ENCODE measurements around the gene TMEM134. TPM values are rescaled to one million over a fixed set of nuclear protein-coding genes. Genes with fewer than 3 reads are reported as not detected.
"Not testable (repeated sequence)": the region's sequence is repeated elsewhere in the genome, so short reads cannot be mapped to it uniquely, and the experiment has no call there.

TMEM134 gene
- total RNA-seq, 2 experiments from 2014 or later, result 26.8 to 76.9 TPM

GRCh38 chr11:67482275-67482826 is 13.3 kb upstream of the TMEM134 start:
- Histone ChIP-seq H2AFZ (ENCODE audit: low read length) (peak overlapping the region; percentile 71), H3K27ac (ENCODE audit: low read depth, low read length, poor library complexity, severe bottlenecking) (peak overlapping the region; percentile 87), H3K36me3 (ENCODE audit: insufficient read depth, low read length) (peaks cover 5% of the 10 kb centered on the region), H3K9me2 (ENCODE audit: insufficient read depth, low read length) (no peaks in the 10 kb centered on the region), H3K4me3 (ENCODE audit: low read depth, low read length, poor library complexity, severe bottlenecking) (peak overlapping the region; percentile 71), H3K4me1 (ENCODE audit: insufficient read depth, low read length, poor library complexity, severe bottlenecking) (peaks cover 44% of the 10 kb centered on the region), H4K20me1 (ENCODE audit: insufficient read depth, low read length) (no peaks in the 10 kb centered on the region), H3K4me2 (ENCODE audit: low read length) (peak overlapping the region; percentile 95), H3K9me3 (ENCODE audit: low read length) (no peaks in the 10 kb centered on the region), H3K79me2 (ENCODE audit: insufficient read depth, low read depth, low read length) (peaks cover 28% of the 10 kb centered on the region; the same call in 1 of the 2 replicates)
- TF ChIP-seq CTCF (conservative IDR thresholded peaks at IDR 0.05; ENCODE audit: low read length) (no peak), EZH2phosphoT487 (IDR thresholded peaks at IDR 0.05; ENCODE audit: borderline replicate concordance, low read depth, low read length) (no peak)
- DNase-seq (ENCODE audit: low spot score), result no peak
- ChIA-PET POLR2A (interaction anchor here (0.5 to 1.8 kb wide), 3 partner anchors 14 to 236 kb away, joined by 3 to 6 read pairs (median 3); no protein-coding TSS in a partner anchor), CTCF (ENCODE audit: unreplicated experiment) (interaction anchor here (1.0 kb wide), 1 partner anchor 96 kb away, joined by 5 read pairs; no protein-coding TSS in a partner anchor)
- intact Hi-C loops (cut with micrococcal nuclease; ENCODE audit: unreplicated experiment), result loop anchor here (5.0 kb wide), 1 partner anchor 130 kb away; the partner anchor contains the start of gene POLD4
- BruUV-seq (replicated peaks), result TSS peak; percentile 96

GRCh38 chr11:67477344-67478050 is 8.4 kb upstream of the TMEM134 start:
- H3K4me1 ChIP-seq (ENCODE audit: insufficient read depth, low read length, poor library complexity, severe bottlenecking); H3K4me2 ChIP-seq (ENCODE audit: low read length); BruUV-seq (replicated peaks); H3K9me2 ChIP-seq (ENCODE audit: insufficient read depth, low read length); DNase-seq (ENCODE audit: low spot score); H3K4me3 ChIP-seq (ENCODE audit: low read depth, low read length, poor library complexity, severe bottlenecking); H3K36me3 ChIP-seq (ENCODE audit: insufficient read depth, low read length); H4K20me1 ChIP-seq (ENCODE audit: insufficient read depth, low read length); CTCF ChIA-PET (ENCODE audit: unreplicated experiment); H3K79me2 ChIP-seq (ENCODE audit: insufficient read depth, low read depth, low read length); H3K27ac ChIP-seq (ENCODE audit: low read depth, low read length, poor library complexity, severe bottlenecking); intact Hi-C loops (cut with micrococcal nuclease; ENCODE audit: unreplicated experiment); H2AFZ ChIP-seq (ENCODE audit: low read length); H3K9me3 ChIP-seq (ENCODE audit: low read length): not testable (repeated sequence)
- POLR2A ChIA-PET, result interaction anchor here (0.6 kb wide), 1 partner anchor 866 kb away, joined by 5 read pairs; no protein-coding TSS in a partner anchor

GRCh38 chr11:67476692-67477091 is 7.6 kb upstream of the TMEM134 start:
- H3K4me2 ChIP-seq (ENCODE audit: low read length); H3K4me1 ChIP-seq (ENCODE audit: insufficient read depth, low read length, poor library complexity, severe bottlenecking); H2AFZ ChIP-seq (ENCODE audit: low read length); H3K9me2 ChIP-seq (ENCODE audit: insufficient read depth, low read length); POLR2A ChIA-PET; H3K4me3 ChIP-seq (ENCODE audit: low read depth, low read length, poor library complexity, severe bottlenecking); intact Hi-C loops (cut with micrococcal nuclease; ENCODE audit: unreplicated experiment); H3K27ac ChIP-seq (ENCODE audit: low read depth, low read length, poor library complexity, severe bottlenecking); H3K9me3 ChIP-seq (ENCODE audit: low read length); H4K20me1 ChIP-seq (ENCODE audit: insufficient read depth, low read length); DNase-seq (ENCODE audit: low spot score); BruUV-seq (replicated peaks); CTCF ChIA-PET (ENCODE audit: unreplicated experiment); H3K36me3 ChIP-seq (ENCODE audit: insufficient read depth, low read length); H3K79me2 ChIP-seq (ENCODE audit: insufficient read depth, low read depth, low read length): not testable (repeated sequence)

Data from OCI-LY7 (cell line).